ENCODE data around the gene RICTOR. TPM values are rescaled to one million over a fixed set of nuclear protein-coding genes. Genes with fewer than 3 reads are reported as not detected.

The RICTOR gene
- polyA plus RNA-seq, 1 experiment, result 6.3 TPM

DNA sequence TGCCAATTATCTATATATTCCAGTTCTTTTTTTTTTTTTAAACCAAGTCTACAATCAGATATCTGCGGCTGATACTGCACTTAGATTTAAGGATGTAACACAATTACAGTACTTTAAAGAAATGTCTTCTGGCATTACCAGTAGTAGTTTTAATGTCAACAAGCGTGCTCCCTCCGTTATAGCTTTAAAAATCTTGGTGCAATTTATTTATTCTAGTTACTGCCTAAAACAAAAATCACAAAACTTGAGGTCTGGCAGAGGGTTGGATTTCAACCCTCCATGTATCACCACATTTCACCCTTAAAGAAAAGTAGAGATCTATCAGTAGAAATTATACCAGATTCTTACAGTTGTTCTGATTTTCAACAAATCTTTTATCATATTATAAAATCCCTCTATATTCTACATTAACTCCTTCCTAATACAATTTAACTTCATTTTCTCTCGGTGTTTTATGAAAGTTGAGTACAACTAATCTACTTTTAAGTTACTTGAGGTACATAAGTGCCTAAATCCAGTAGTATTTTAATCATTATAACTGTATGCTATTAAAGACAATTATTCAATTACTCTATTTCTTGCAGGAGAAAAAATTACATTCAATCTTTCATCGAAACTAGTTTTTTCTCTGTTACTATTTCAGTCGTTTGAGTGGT is 2.0 kb upstream of the RICTOR start:
- Histone ChIP-seq H3K36me3 (ENCODE audit: control insufficient read depth, insufficient read depth, low read length) (no peaks in the 10 kb centered on the region), H3K27me3 (ENCODE audit: control insufficient read depth, insufficient read depth, low read length) (no peaks in the 10 kb centered on the region), H3K4me3 (ENCODE audit: low read depth, low read length) (no peak overlapping the region)
- TF ChIP-seq CTCF (IDR thresholded peaks at IDR 0.05; ENCODE audit: insufficient read depth, low read depth, low read length), result no peak
- ChIA-PET CTCF (interaction anchor here (0.6 to 1.1 kb wide), 2 partner anchors 14 to 71 kb away, joined by 4 to 5 read pairs; no protein-coding TSS in a partner anchor), POLR2A (no interaction called here)
- DNase-seq (ENCODE audit: low read depth), result no peak

- POLR2A ChIA-PET, result no interaction called here
- no peak for TF ChIP-seq CTCF (IDR thresholded peaks at IDR 0.05; ENCODE audit: insufficient read depth, low read depth, low read length)
- CTCF ChIA-PET, result no interaction called here
- Histone ChIP-seq H3K4me3 (ENCODE audit: low read depth, low read length) (peak overlapping the region; percentile 79), H3K27me3 (ENCODE audit: control insufficient read depth, insufficient read depth, low read length) (no peaks in the 10 kb centered on the region), H3K36me3 (ENCODE audit: control insufficient read depth, insufficient read depth, low read length) (0 out of 2 replicates have a peak, but pooled peaks cover under 1% of the 10 kb centered on the region)
- no peak for DNase-seq (ENCODE audit: low read depth)
Observed at GRCh38 chr5:39073767-39074016, 507 bp downstream of the RICTOR start.

DNA sequence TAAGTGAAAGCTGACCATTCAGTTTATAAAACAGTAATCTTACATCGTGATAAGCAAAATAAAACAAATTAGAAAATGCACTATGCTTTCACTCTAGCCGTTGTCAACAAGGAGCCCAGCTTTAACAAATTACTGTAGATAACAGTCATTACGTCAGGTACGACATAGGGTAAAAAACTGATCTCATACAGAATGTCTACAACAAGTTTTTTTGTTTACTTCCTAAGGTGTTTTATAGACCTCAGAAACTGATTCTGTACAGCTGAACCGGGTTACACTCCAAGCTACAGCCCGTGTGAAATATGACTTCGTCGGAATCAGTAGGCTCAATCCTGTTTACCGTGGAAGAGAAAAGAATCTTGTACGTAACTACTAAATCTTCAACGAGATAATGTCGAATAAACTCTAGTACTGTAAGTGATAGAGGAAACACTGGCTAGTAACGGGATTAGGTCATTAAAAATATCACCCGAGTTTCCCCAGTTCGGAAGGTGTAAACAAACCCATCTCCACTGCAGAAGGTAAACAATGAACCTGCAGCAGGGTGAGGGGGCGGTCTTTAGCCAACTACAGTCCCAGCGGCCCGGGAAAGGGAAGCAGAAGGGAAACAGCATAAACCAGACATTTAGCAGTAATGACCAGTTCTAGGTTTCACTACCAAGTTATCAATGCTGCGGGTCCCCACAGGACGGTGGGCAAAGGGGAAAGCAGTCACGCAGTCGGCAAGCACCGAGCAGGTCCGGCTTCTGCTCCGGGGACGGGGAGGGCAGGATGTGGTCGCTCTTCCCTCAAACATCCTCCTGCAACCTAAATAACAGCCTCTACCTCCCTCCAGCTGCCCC is 1.1 kb downstream of the RICTOR start:
- Histone ChIP-seq H3K27me3 (ENCODE audit: control insufficient read depth, insufficient read depth, low read length) (no peaks in the 10 kb centered on the region), H3K36me3 (ENCODE audit: control insufficient read depth, insufficient read depth, low read length) (0 out of 2 replicates have a peak, but pooled peaks cover 2% of the 10 kb centered on the region), H3K4me3 (ENCODE audit: low read depth, low read length) (peak overlapping the region; percentile 79)
- TF ChIP-seq CTCF (IDR thresholded peaks at IDR 0.05; ENCODE audit: insufficient read depth, low read depth, low read length), result no peak
- DNase-seq (ENCODE audit: low read depth), result no peak
- POLR2A ChIA-PET, result no interaction called here
- CTCF ChIA-PET, result interaction anchor here (1.8 to 2.1 kb wide), 2 partner anchors 8 to 13 kb away, joined by 3 to 7 read pairs; no protein-coding TSS in a partner anchor

DNA sequence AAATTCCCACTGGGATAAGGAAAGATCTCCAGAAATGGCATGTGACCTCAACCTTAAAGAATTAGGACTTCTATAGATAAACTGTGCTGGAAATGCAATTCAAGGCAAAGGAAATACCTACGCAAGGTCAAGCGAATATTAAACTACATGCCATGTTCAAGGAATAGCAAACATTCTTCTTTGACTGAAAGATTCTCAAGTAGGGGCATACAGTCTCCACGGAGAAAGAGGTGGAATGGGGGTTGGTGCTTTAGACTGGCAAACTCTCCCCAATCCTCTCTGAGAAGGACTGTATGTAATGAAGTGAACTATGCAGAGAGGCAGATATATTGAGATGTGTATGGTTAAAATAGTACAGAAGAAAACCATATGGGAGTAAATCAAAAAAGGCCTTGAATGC is 6.1 kb downstream of the RICTOR start:
- H3K4me3 ChIP-seq (ENCODE audit: low read depth, low read length), result no peak overlapping the region
- H3K27me3 ChIP-seq (ENCODE audit: control insufficient read depth, insufficient read depth, low read length), result no peaks in the 10 kb centered on the region
- CTCF ChIA-PET, result no interaction called here
- H3K36me3 ChIP-seq (ENCODE audit: control insufficient read depth, insufficient read depth, low read length), result peaks cover 4% of the 10 kb centered on the region; the same call in 1 of the 2 replicates
- TF ChIP-seq CTCF (IDR thresholded peaks at IDR 0.05; ENCODE audit: insufficient read depth, low read depth, low read length), result no peak
- POLR2A ChIA-PET, result no interaction called here
- no peak for DNase-seq (ENCODE audit: low read depth)

GRCh38 chr5:39064450-39064849 is 9.7 kb downstream of the RICTOR start:
- TF ChIP-seq CTCF (IDR thresholded peaks at IDR 0.05; ENCODE audit: insufficient read depth, low read depth, low read length), result no peak
- peaks cover 4% of the 10 kb centered on the region; the same call in 1 of the 2 replicates for H3K36me3 ChIP-seq (ENCODE audit: control insufficient read depth, insufficient read depth, low read length)
- CTCF ChIA-PET, result interaction anchor here (1.3 kb wide), 1 partner anchor 16 kb away, joined by 4 read pairs; no protein-coding TSS in a partner anchor
- H3K27me3 ChIP-seq (ENCODE audit: control insufficient read depth, insufficient read depth, low read length), result no peaks in the 10 kb centered on the region
- H3K4me3 ChIP-seq (ENCODE audit: low read depth, low read length), result no peak overlapping the region
- no peak for DNase-seq (ENCODE audit: low read depth)
- POLR2A ChIA-PET, result no interaction called here

All from BJ (cell line).